Pulmonary artery endothelial cell (primary cell): Measurements from ENCODE around the gene MIX23. TPM values are rescaled to one million over a fixed set of nuclear protein-coding genes. Genes with fewer than 3 reads are reported as not detected.

Experiments used
- total RNA-seq: library from RNA; depleted of rRNA; stranded (reverse); fragments of >200 nt; gene quantifications from 2 replicates; pipeline ENCODE4 v1.2.3, GENCODE V29; 2014

The MIX23 gene
- total RNA-seq, 1 donor from 2014 or later, result 38.3 TPM

Other genes with a start within 250 kb of the MIX23 start
- not detected in 2 replicates for gene CASR, start 199.6 kb downstream of the MIX23 start, total RNA-seq
- not detected in 2 replicates for gene CSTA, start 58.0 kb downstream of the MIX23 start, total RNA-seq
- 15.1 and 23.6 TPM in 2 replicates for gene FAM162A, start 951 bp upstream of the MIX23 start, total RNA-seq
- 3.0 and 3.5 TPM in 2 replicates for gene WDR5B, start 32.8 kb upstream of the MIX23 start, total RNA-seq
- 40.7 and 55.4 TPM in 2 replicates for gene KPNA1, start 131.7 kb upstream of the MIX23 start, total RNA-seq
- 16.8 and 23.5 TPM in 2 replicates for gene PARP9, start 181.1 kb upstream of the MIX23 start, total RNA-seq
- 13.1 and 21.5 TPM in 2 replicates for gene DTX3L, start 181.1 kb upstream of the MIX23 start, total RNA-seq
- 0.07 and 0.25 TPM in 2 replicates for gene PARP15, start 194.4 kb upstream of the MIX23 start, total RNA-seq